Endodermal cell (in vitro differentiated cells): ENCODE data around the gene RNF43. TPM values are rescaled to one million over a fixed set of nuclear protein-coding genes. Genes with fewer than 3 reads are reported as not detected.

Source experiments
- DNase-seq: peaks from one replicate; pipeline ENCODE4 v3.0.0-alpha.2; 2017
- H3K27ac ChIP-seq: 2 replicates; pipeline ENCODE4 v1.5.1; 2013; ENCODE audit warnings: mild to moderate bottlenecking, low read depth, low read length, moderate library complexity
- H3K27me3 ChIP-seq: 2 replicates; pipeline ENCODE4 v1.6.1; 2013; ENCODE audit warnings: mild to moderate bottlenecking, low read length, moderate library complexity; ENCODE audit not compliant: insufficient read depth, control insufficient read depth, poor library complexity, severe bottlenecking
- H3K36me3 ChIP-seq: 2 replicates; pipeline ENCODE4 v1.7.0; 2013; ENCODE audit warnings: mild to moderate bottlenecking, low read length, moderate library complexity; ENCODE audit not compliant: control insufficient read depth, insufficient read depth
- H3K4me1 ChIP-seq: one replicate; pipeline ENCODE4 v1.7.0; 2013; ENCODE audit warnings: low read length; ENCODE audit not compliant: control insufficient read depth, insufficient read depth
- H3K4me3 ChIP-seq: 2 replicates; pipeline ENCODE4 v1.5.1; 2013; ENCODE audit warnings: mild to moderate bottlenecking, low read length, moderate library complexity
- H3K9ac ChIP-seq: 2 replicates; pipeline ENCODE4 v1.6.1; 2013; ENCODE audit warnings: mild to moderate bottlenecking, low read length, moderate library complexity; ENCODE audit not compliant: poor library complexity, severe bottlenecking; ENCODE audit errors: extremely low read depth
- H3K9me3 ChIP-seq: 2 replicates; pipeline ENCODE4 v1.6.1; 2013; ENCODE audit warnings: mild to moderate bottlenecking, low read length, moderate library complexity; ENCODE audit not compliant: control insufficient read depth
- H3K27ac Mint-ChIP-seq: 2 replicates; pipeline ENCODE4 v1.8.0; 2020; ENCODE audit warnings: mixed read lengths
- H3K27me3 Mint-ChIP-seq: 2 replicates; pipeline ENCODE4 v1.8.0; 2021; ENCODE audit warnings: mild to moderate bottlenecking, mixed read lengths; ENCODE audit not compliant: insufficient read depth
- H3K36me3 Mint-ChIP-seq: 2 replicates; pipeline ENCODE4 v1.8.0; 2020; ENCODE audit warnings: low read depth, mixed read lengths
- H3K4me1 Mint-ChIP-seq: 2 replicates; pipeline ENCODE4 v1.8.0; 2020; ENCODE audit warnings: mixed read lengths
- H3K4me3 Mint-ChIP-seq: 2 replicates; pipeline ENCODE4 v1.8.0; 2020; ENCODE audit warnings: mild to moderate bottlenecking, moderate library complexity, mixed read lengths
- H3K9me3 Mint-ChIP-seq: 2 replicates; pipeline ENCODE4 v1.8.0; 2020; ENCODE audit warnings: mild to moderate bottlenecking, mixed read lengths
- CTCF ChIP-seq: fragments of 200-600 bp; sonication (generic); conservative IDR thresholded peaks from 2 replicates; pipeline ENCODE4 v1.5.0; 2021; ENCODE audit warnings: antibody characterized with exemption, mild to moderate bottlenecking
- WGBS, 2 experiments: methylation state at CpG; one replicate each; pipeline versions ENCODE4 v1.1.5 to v1.1.7; 2013; ENCODE audit warnings: missing lambda C conversion rate in 2 of 2, mixed read lengths in 1 of 2; ENCODE audit not compliant: insufficient coverage in 1 of 2, insufficient read length in 1 of 2; 5-methylcytosine and 5-hydroxymethylcytosine counted together
- total RNA-seq, 2 donors: library from RNA; stranded (reverse); fragmentation: NEBNext Ultra II Directional in 1 of 2; extraction: Animal tissue kit (Norgen Biotek cat#: 25700) in 1 of 2; gene quantifications; 2 replicates in 1 of 2; 3 replicates in 1 of 2; pipeline ENCODE4 v1.2.1, GENCODE V29; 2021

The RNF43 gene
- total RNA-seq, 2 donors from 2014 or later = 3.2 to 4.1 TPM

- H3K4me3 Mint-ChIP-seq = no peak overlapping the region
- peaks cover 13% of the 10 kb centered on the region for H3K4me1 Mint-ChIP-seq
- no peak overlapping the region for H3K27ac Mint-ChIP-seq
- no peaks in the 10 kb centered on the region for H3K36me3 Mint-ChIP-seq
- DNase-seq = no peak
- WGBS, 2 experiments = 89 to 100% methylated on average over 2 to 4 of the region's 4 CpGs
- H3K36me3 ChIP-seq = no peaks in the 10 kb centered on the region
- H3K9me3 ChIP-seq = no peaks in the 10 kb centered on the region
- H3K9ac ChIP-seq = no peak overlapping the region
- H3K4me1 ChIP-seq = no peaks in the 10 kb centered on the region
- H3K27me3 Mint-ChIP-seq = no peaks in the 10 kb centered on the region
- no peaks in the 10 kb centered on the region for H3K27me3 ChIP-seq
- TF ChIP-seq CTCF = no peak
- H3K4me3 ChIP-seq = no peak overlapping the region
- H3K27ac ChIP-seq = no peak overlapping the region
- no peaks in the 10 kb centered on the region for H3K9me3 Mint-ChIP-seq
Observed at GRCh38 chr17:58385359-58385899, 31.9 kb downstream of the RNF43 start.

GRCh38 chr17:58384897-58385296 lies 32.4 kb downstream of the RNF43 start:
- H3K27me3 ChIP-seq = no peaks in the 10 kb centered on the region
- no peak for DNase-seq
- no peak overlapping the region for H3K4me3 ChIP-seq
- Mint-ChIP-seq H3K36me3 (no peaks in the 10 kb centered on the region), H3K4me1 (peaks cover 13% of the 10 kb centered on the region), H3K27me3 (no peaks in the 10 kb centered on the region), H3K4me3 (no peak overlapping the region), H3K9me3 (no peaks in the 10 kb centered on the region), H3K27ac (no peak overlapping the region)
- H3K9me3 ChIP-seq = no peaks in the 10 kb centered on the region
- no peak for TF ChIP-seq CTCF
- H3K4me1 ChIP-seq = no peaks in the 10 kb centered on the region
- no peaks in the 10 kb centered on the region for H3K36me3 ChIP-seq
- 89 to 97% methylated on average over 3 of the region's 3 CpGs for WGBS, 2 experiments
- H3K9ac ChIP-seq = no peak overlapping the region
- H3K27ac ChIP-seq = no peak overlapping the region

GRCh38 chr17:58383892-58384462 lies 33.4 kb downstream of the RNF43 start:
- WGBS, 2 experiments = 80 to 88% methylated on average over 4 of the region's 4 CpGs
- Mint-ChIP-seq H3K4me1 (peaks cover 11% of the 10 kb centered on the region), H3K27ac (peak overlapping the region; percentile 20), H3K27me3 (no peaks in the 10 kb centered on the region), H3K36me3 (no peaks in the 10 kb centered on the region), H3K9me3 (no peaks in the 10 kb centered on the region), H3K4me3 (no peak overlapping the region)
- H3K27me3 ChIP-seq = no peaks in the 10 kb centered on the region
- no peaks in the 10 kb centered on the region for H3K4me1 ChIP-seq
- H3K27ac ChIP-seq = no peak overlapping the region
- TF ChIP-seq CTCF = no peak
- no peaks in the 10 kb centered on the region for H3K36me3 ChIP-seq
- no peaks in the 10 kb centered on the region for H3K9me3 ChIP-seq
- no peak for DNase-seq
- no peak overlapping the region for H3K4me3 ChIP-seq
- no peak overlapping the region for H3K9ac ChIP-seq
